ENCODE results near the gene MAST3.

Gene MAST3

GRCh38 chr19:18137242-18137641, 39.7 kb downstream of the MAST3 start:
- Histone ChIP-seq H3K27ac (no peak overlapping the region), H3K4me1 (no peaks in the 10 kb centered on the region), H3K79me2 (no peaks in the 10 kb centered on the region), H3K36me3 (ENCODE audit: control insufficient read depth, insufficient read depth, low read length) (no peaks in the 10 kb centered on the region), H3K4me3 (ENCODE audit: low read depth, low read length) (no peak overlapping the region), H3K9me3 (ENCODE audit: control insufficient read depth, low read length) (no peaks in the 10 kb centered on the region), H3K4me2 (ENCODE audit: low read length) (no peak overlapping the region), H2AFZ (no peak overlapping the region), H3K9ac (no peak overlapping the region), H3K27me3 (ENCODE audit: control insufficient read depth, insufficient read depth, low read length) (no peaks in the 10 kb centered on the region)
- no peak for TF ChIP-seq CTCF (IDR thresholded peaks at IDR 0.05)

GRCh38 chr19:18137657-18138339, 40.2 kb downstream of the MAST3 start:
- Histone ChIP-seq H3K27me3 (ENCODE audit: control insufficient read depth, insufficient read depth, low read length) (no peaks in the 10 kb centered on the region), H2AFZ (no peak overlapping the region), H3K79me2 (no peaks in the 10 kb centered on the region), H3K36me3 (ENCODE audit: control insufficient read depth, insufficient read depth, low read length) (no peaks in the 10 kb centered on the region), H3K27ac (no peak overlapping the region), H3K4me3 (ENCODE audit: low read depth, low read length) (no peak overlapping the region), H3K4me2 (ENCODE audit: low read length) (no peak overlapping the region), H3K9ac (no peak overlapping the region), H3K4me1 (no peaks in the 10 kb centered on the region), H3K9me3 (ENCODE audit: control insufficient read depth, low read length) (no peaks in the 10 kb centered on the region)
- TF ChIP-seq CTCF (IDR thresholded peaks at IDR 0.05) = no peak

GRCh38 chr19:18140473-18140872, 42.9 kb downstream of the MAST3 start:
- no peaks in the 10 kb centered on the region for H3K36me3 ChIP-seq (ENCODE audit: control insufficient read depth, insufficient read depth, low read length)
- no peak overlapping the region for H2AFZ ChIP-seq

GRCh38 chr19:18141031-18141430, 43.5 kb downstream of the MAST3 start:
- Histone ChIP-seq H3K79me2 (peaks cover 2% of the 10 kb centered on the region), H3K27me3 (ENCODE audit: control insufficient read depth, insufficient read depth, low read length) (no peaks in the 10 kb centered on the region), H3K4me2 (ENCODE audit: low read length) (no peak overlapping the region), H3K4me1 (no peaks in the 10 kb centered on the region), H3K9me3 (ENCODE audit: control insufficient read depth, low read length) (no peaks in the 10 kb centered on the region), H2AFZ (no peak overlapping the region), H3K4me3 (ENCODE audit: low read depth, low read length) (no peak overlapping the region), H3K27ac (no peak overlapping the region), H3K36me3 (ENCODE audit: control insufficient read depth, insufficient read depth, low read length) (no peaks in the 10 kb centered on the region), H3K9ac (no peak overlapping the region)
- TF ChIP-seq CTCF (IDR thresholded peaks at IDR 0.05) = no peak

More at GRCh38 chr19:18140473-18140872, 42.9 kb downstream of the MAST3 start:
- no peaks in the 10 kb centered on the region for H3K27me3 ChIP-seq (ENCODE audit: control insufficient read depth, insufficient read depth, low read length)
- TF ChIP-seq CTCF (IDR thresholded peaks at IDR 0.05) = no peak
- H3K4me2 ChIP-seq (ENCODE audit: low read length) = no peak overlapping the region
- no peaks in the 10 kb centered on the region for H3K9me3 ChIP-seq (ENCODE audit: control insufficient read depth, low read length)
- peaks cover 2% of the 10 kb centered on the region for H3K79me2 ChIP-seq
- H3K4me3 ChIP-seq (ENCODE audit: low read depth, low read length) = no peak overlapping the region
- H3K4me1 ChIP-seq = no peaks in the 10 kb centered on the region
- no peak overlapping the region for H3K9ac ChIP-seq
- no peak overlapping the region for H3K27ac ChIP-seq

GRCh38 chr19:18143902-18144301, 46.3 kb downstream of the MAST3 start:
- Histone ChIP-seq H3K36me3 (ENCODE audit: control insufficient read depth, insufficient read depth, low read length) (no peaks in the 10 kb centered on the region), H3K27ac (no peak overlapping the region), H3K9ac (no peak overlapping the region), H3K79me2 (peaks cover 2% of the 10 kb centered on the region), H3K4me3 (ENCODE audit: low read depth, low read length) (no peak overlapping the region), H3K9me3 (ENCODE audit: control insufficient read depth, low read length) (no peaks in the 10 kb centered on the region), H2AFZ (no peak overlapping the region), H3K4me1 (no peaks in the 10 kb centered on the region), H3K27me3 (ENCODE audit: control insufficient read depth, insufficient read depth, low read length) (no peaks in the 10 kb centered on the region), H3K4me2 (ENCODE audit: low read length) (no peak overlapping the region)
- no peak for TF ChIP-seq CTCF (IDR thresholded peaks at IDR 0.05)

All from parathyroid adenoma (tissue), 2 donors.